Fibroblast of the aortic adventitia (primary cell): Measurements from ENCODE around the gene KCNQ5. TPM values are rescaled to one million over a fixed set of nuclear protein-coding genes. Genes with fewer than 3 reads are reported as not detected.
A peak's percentile ranks its signal among the peaks of the same experiment; 100 is the strongest.

Experiments
- DNase-seq: peaks from one replicate; pipeline ENCODE4 v3.0.0-alpha.2; 2010; ENCODE audit warnings: low read depth
- H3K4me3 ChIP-seq: 2 replicates; pipeline ENCODE4 v1.5.1; 2011; ENCODE audit warnings: low read depth, mild to moderate bottlenecking, control low read depth, low read length, moderate library complexity
- CTCF ChIP-seq: IDR thresholded peaks from 2 replicates; pipeline ENCODE4 v1.5.1; 2011; ENCODE audit warnings: mild to moderate bottlenecking, low read length, control low read depth, inconsistent platforms; ENCODE audit not compliant: insufficient read depth
- total RNA-seq: library from RNA; depleted of rRNA; stranded (reverse); fragments of >200 nt; gene quantifications from 2 replicates; pipeline ENCODE4 v1.2.3, GENCODE V29; 2012; ENCODE audit warnings: low replicate concordance

The KCNQ5 gene
- total RNA-seq, 1 donor, result 9.4 TPM

- no peak overlapping the region for H3K4me3 ChIP-seq
- TF ChIP-seq CTCF, result no peak
- peak; percentile 60 for DNase-seq
These were observed 332.1 kb downstream of the KCNQ5 start for GRCh38 chr6:72953971-72954381.

- peak; percentile 45 for DNase-seq
- no peak overlapping the region for H3K4me3 ChIP-seq
- TF ChIP-seq CTCF, result no peak
These were observed 332.9 kb downstream of the KCNQ5 start for GRCh38 chr6:72954716-72955115.

GRCh38 chr6:72955666-72956065 lies 333.8 kb downstream of the KCNQ5 start:
- no peak for DNase-seq
- TF ChIP-seq CTCF, result no peak
- no peak overlapping the region for H3K4me3 ChIP-seq

GRCh38 chr6:72956272-72956671 lies 334.4 kb downstream of the KCNQ5 start:
- no peak for DNase-seq
- no peak overlapping the region for H3K4me3 ChIP-seq
- no peak for TF ChIP-seq CTCF

- TF ChIP-seq CTCF, result no peak
- H3K4me3 ChIP-seq, result no peak overlapping the region
- DNase-seq, result peak; percentile 70
These were observed 338.0 kb downstream of the KCNQ5 start for GRCh38 chr6:72959821-72960220.

- H3K4me3 ChIP-seq, result no peak overlapping the region
- no peak for TF ChIP-seq CTCF
- no peak for DNase-seq
These were observed 342.1 kb downstream of the KCNQ5 start for GRCh38 chr6:72963946-72964345.

GRCh38 chr6:72966628-72967280 lies 344.9 kb downstream of the KCNQ5 start:
- peak; percentile 63 for DNase-seq
- no peak for TF ChIP-seq CTCF
- H3K4me3 ChIP-seq, result no peak overlapping the region
